Measurements from ENCODE around the gene HIC1. TPM values are rescaled to one million over a fixed set of nuclear protein-coding genes. Genes with fewer than 3 reads are reported as not detected.
"Not testable (repeated sequence)": the region's sequence is repeated elsewhere in the genome, so short reads cannot be mapped to it uniquely, and the experiment has no call there.

Gene HIC1
- total RNA-seq, 4 donors from 2014 or later = 27.6 to 64.7 (median 50.0) TPM

GRCh38 chr17:2012499-2012898 is 42.4 kb upstream of the HIC1 start:
- no peak overlapping the region for H3K4me3 ChIP-seq
- H3K27me3 ChIP-seq = peaks cover 0 to 8% of the 10 kb centered on the region in 2 donors
- H3K27ac ChIP-seq = peak overlapping the region in 3 of 4 donors; percentile 45 to 78 (median 65)
- TF ChIP-seq, protein P1, sequence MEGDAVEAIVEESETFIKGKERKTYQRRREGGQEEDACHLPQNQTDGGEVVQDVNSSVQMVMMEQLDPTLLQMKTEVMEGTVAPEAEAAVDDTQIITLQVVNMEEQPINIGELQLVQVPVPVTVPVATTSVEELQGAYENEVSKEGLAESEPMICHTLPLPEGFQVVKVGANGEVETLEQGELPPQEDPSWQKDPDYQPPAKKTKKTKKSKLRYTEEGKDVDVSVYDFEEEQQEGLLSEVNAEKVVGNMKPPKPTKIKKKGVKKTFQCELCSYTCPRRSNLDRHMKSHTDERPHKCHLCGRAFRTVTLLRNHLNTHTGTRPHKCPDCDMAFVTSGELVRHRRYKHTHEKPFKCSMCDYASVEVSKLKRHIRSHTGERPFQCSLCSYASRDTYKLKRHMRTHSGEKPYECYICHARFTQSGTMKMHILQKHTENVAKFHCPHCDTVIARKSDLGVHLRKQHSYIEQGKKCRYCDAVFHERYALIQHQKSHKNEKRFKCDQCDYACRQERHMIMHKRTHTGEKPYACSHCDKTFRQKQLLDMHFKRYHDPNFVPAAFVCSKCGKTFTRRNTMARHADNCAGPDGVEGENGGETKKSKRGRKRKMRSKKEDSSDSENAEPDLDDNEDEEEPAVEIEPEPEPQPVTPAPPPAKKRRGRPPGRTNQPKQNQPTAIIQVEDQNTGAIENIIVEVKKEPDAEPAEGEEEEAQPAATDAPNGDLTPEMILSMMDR (IDR thresholded peaks at IDR 0.05) = no peak
- TF ChIP-seq EP300 (IDR thresholded peaks at IDR 0.05) (no peak), POLR2A (IDR thresholded peaks at IDR 0.05) (no peak)
- H3K36me3 ChIP-seq = no peaks in the 10 kb centered on the region
- WGBS, 2 donors = 89 to 92% methylated on average over 4 of the region's 4 CpGs
- peaks cover 0 to 44% (median 0%) of the 10 kb centered on the region in 4 donors for H3K4me1 ChIP-seq
- no peak for DNase-seq (ENCODE audit: low spot score in 2 of 2)
- no peaks in the 10 kb centered on the region for H3K9me3 ChIP-seq

GRCh38 chr17:2013220-2013993 is 41.5 kb upstream of the HIC1 start:
- WGBS, 2 donors = 82 to 86% methylated on average over 5 of the region's 6 CpGs
- not testable (repeated sequence) for H3K9me3 ChIP-seq; H3K4me3 ChIP-seq; H3K36me3 ChIP-seq; DNase-seq (ENCODE audit: low spot score in 2 of 2)
- H3K27ac ChIP-seq = peak overlapping the region in 1 of 4 donors; percentile 78
- peaks cover 0 to 10% of the 10 kb centered on the region in 2 donors for H3K27me3 ChIP-seq
- peaks cover 0 to 44% (median 0%) of the 10 kb centered on the region in 4 donors for H3K4me1 ChIP-seq

DNA sequence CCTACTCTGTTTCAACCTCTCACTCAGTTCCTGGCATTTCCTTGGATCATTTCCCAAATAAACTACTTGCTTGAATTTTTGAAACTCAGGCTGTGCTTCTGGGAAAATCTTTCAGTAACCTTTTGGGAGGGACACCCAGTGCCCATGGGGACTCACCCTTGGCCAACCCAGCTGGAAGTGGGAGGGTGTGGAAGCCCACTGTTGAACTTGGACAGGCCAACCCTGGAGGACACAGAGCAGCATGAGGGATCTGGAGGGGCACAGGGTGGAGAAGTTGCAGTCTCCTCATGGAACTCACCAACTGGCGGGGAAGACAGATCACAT is 40.9 kb upstream of the HIC1 start:
- Histone ChIP-seq H3K4me3 (no peak overlapping the region), H3K27me3 (peaks cover 0 to 12% of the 10 kb centered on the region in 2 donors), H3K27ac (peak overlapping the region in 1 of 4 donors; percentile 4), H3K36me3 (no peaks in the 10 kb centered on the region), H3K9me3 (no peaks in the 10 kb centered on the region), H3K4me1 (peaks cover 0 to 44% (median 0%) of the 10 kb centered on the region in 4 donors)
- DNase-seq (ENCODE audit: low spot score in 2 of 2) = no peak
- TF ChIP-seq POLR2A (IDR thresholded peaks at IDR 0.05) (no peak), EP300 (IDR thresholded peaks at IDR 0.05) (no peak)
- TF ChIP-seq, protein P1 (IDR thresholded peaks at IDR 0.05) = no peak
- WGBS, 2 donors = 86% methylated on average over 1 of the region's 1 CpG

DNA sequence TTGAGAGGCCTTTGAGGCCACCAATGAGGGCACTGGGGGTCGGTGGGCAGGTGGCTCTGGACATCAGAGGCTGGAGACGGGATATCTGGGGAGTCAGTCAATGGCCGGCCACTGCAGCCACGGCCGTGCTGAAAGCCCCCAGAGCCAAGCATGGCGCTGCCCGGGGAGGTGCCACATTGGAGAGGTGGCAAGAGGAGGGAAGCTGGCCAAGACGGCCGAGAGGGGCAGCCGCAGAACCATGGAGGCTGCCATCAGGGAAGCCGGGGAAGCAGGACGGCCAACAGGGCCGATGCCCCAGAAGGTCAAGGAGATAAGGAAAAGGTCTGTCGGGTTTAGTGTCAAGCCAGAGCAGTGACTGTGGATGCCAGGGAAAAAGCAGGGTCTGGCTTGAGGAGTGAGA is 39.6 kb upstream of the HIC1 start:
- peaks cover 0 to 44% (median 0%) of the 10 kb centered on the region in 4 donors for H3K4me1 ChIP-seq
- WGBS, 2 donors = 85 to 91% methylated on average over 14 of the region's 14 CpGs
- H3K27ac ChIP-seq = no peak overlapping the region
- peaks cover 0 to 16% of the 10 kb centered on the region in 2 donors for H3K27me3 ChIP-seq
- H3K4me3 ChIP-seq = no peak overlapping the region
- H3K36me3 ChIP-seq = no peaks in the 10 kb centered on the region
- TF ChIP-seq, protein P1 (IDR thresholded peaks at IDR 0.05) = no peak
- TF ChIP-seq POLR2A (IDR thresholded peaks at IDR 0.05) (no peak), EP300 (IDR thresholded peaks at IDR 0.05) (no peak)
- DNase-seq (ENCODE audit: low spot score in 2 of 2) = no peak
- H3K9me3 ChIP-seq = no peaks in the 10 kb centered on the region

- no peak for DNase-seq (ENCODE audit: low spot score in 2 of 2)
- Histone ChIP-seq H3K4me3 (no peak overlapping the region), H3K27me3 (peaks cover 0 to 11% of the 10 kb centered on the region in 2 donors), H3K4me1 (peaks cover 0 to 39% (median 0%) of the 10 kb centered on the region in 4 donors), H3K9me3 (no peaks in the 10 kb centered on the region), H3K27ac (no peak overlapping the region), H3K36me3 (no peaks in the 10 kb centered on the region)
- TF ChIP-seq, protein P1 (IDR thresholded peaks at IDR 0.05) = no peak
- no peak for TF ChIP-seq EP300 (IDR thresholded peaks at IDR 0.05)
- no peak for TF ChIP-seq POLR2A (IDR thresholded peaks at IDR 0.05)
- 86 to 89% methylated on average over 11 to 20 of the region's 20 CpGs for WGBS, 2 donors
Observed at GRCh38 chr17:2016494-2016893, 38.4 kb upstream of the HIC1 start.
